Uterus (tissue), 4 donors: ENCODE data around the gene MCAT. TPM values are rescaled to one million over a fixed set of nuclear protein-coding genes. Genes with fewer than 3 reads are reported as not detected.

Source experiments
- DNase-seq, 2 donors: peaks; one replicate each; pipeline ENCODE4 v3.0.0-alpha.2; 2019 to 2020
- H3K27ac ChIP-seq, 2 donors: fragments of 200-600 bp; sonication (generic); 1 replicate in 1 of 2; 2 replicates in 1 of 2; pipeline ENCODE4 v1.5.1; 2016 to 2018
- H3K27me3 ChIP-seq, 2 donors: fragments of 200-600 bp; sonication (generic); one replicate each; pipeline ENCODE4 v1.5.1; 2018 to 2019; ENCODE audit warnings: control low read depth in 1 of 2
- H3K36me3 ChIP-seq, 2 donors: fragments of 200-600 bp; sonication (generic); one replicate each; pipeline ENCODE4 v1.5.1; 2019; ENCODE audit warnings: control low read depth in 1 of 2
- H3K4me1 ChIP-seq, 2 donors: fragments of 200-600 bp; sonication (generic); one replicate each; pipeline ENCODE4 v1.5.1; 2018 to 2019; ENCODE audit warnings: control low read depth in 1 of 2
- H3K4me3 ChIP-seq, 2 donors: fragments of 200-600 bp; sonication (generic); 1 replicate in 1 of 2; 2 replicates in 1 of 2; pipeline ENCODE4 v1.5.1; 2018 to 2019; ENCODE audit warnings: mild to moderate bottlenecking in 1 of 2
- H3K9me3 ChIP-seq, 2 donors: fragments of 200-600 bp; sonication (generic); one replicate each; pipeline ENCODE4 v1.5.1; 2019; ENCODE audit warnings: control low read depth in 1 of 2
- POLR2A ChIP-seq, 2 donors: fragments of 450-650 bp; IDR thresholded peaks; one replicate each; pipeline ENCODE4 v1.6.1; 2016; ENCODE audit warnings: antibody characterized with exemption in 2 of 2, mild to moderate bottlenecking in 1 of 2, moderate library complexity in 1 of 2
- intact Hi-C: fragments of 100-400 bp; cut with DNase I; formaldehyde crosslinking; loops from one replicate; pipeline ENCODE4 v1.15.1; 2023; ENCODE audit warnings: low total_unique reads
- total RNA-seq, 4 donors: library from RNA; depleted of rRNA in 3 of 4; stranded (reverse); fragments of >200 nt in 3 of 4; gene quantifications; one replicate each; pipeline versions ENCODE4 v1.1.0 to v1.2.4, GENCODE V29; 2014 to 2023
- TF ChIP-seq, protein P1 (sequence below), 4 experiments: fragments of 200-600 bp in 2 of 4; fragments of 450-650 bp in 2 of 4; sonication (generic) in 2 of 4; IDR thresholded peaks; one replicate each; pipeline ENCODE4 v1.5.1; 2016 to 2019; ENCODE audit warnings: antibody characterized with exemption in 4 of 4, mild to moderate bottlenecking in 2 of 4, moderate library complexity in 1 of 4
- donor health status: DM: yes; HTN: yes; CAD: no.

The MCAT gene
- total RNA-seq, 4 donors from 2014 or later: 7.6 to 102 (median 17.6) TPM

DNA sequence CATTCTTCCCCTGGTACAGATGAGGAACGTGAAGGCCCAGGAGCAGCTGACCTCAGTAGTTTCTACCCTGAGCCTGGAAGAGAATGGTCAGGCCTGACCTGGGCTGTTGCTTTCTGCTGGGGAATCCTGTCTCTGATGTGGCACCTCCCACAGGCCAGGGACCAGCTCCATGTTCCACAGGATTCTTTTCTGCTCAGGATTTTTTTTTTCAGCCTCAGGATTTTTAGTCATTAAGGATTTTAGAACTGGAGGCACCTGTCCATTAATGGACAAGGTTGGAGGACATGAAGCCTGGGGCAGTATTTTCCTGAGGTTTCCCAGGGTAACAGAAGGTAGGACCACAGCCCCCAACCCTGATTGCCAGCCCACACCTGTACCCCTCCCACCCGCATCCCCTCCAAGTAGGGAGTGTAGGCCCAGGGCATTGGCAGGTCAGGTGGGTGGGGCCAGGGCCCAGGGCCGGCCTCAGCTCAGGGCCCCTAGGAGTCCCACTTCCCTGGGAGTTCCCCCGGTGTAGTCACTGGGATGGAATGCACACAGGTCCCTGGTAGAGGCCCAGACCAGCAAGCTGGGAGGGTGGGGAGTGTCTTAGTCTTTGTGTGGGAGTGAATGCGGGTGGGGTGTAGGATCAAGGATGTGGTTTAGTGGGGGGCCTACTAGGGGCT is 16.6 kb downstream of the MCAT start:
- no peak for TF ChIP-seq POLR2A (IDR thresholded peaks at IDR 0.05)
- no peaks in the 10 kb centered on the region for H3K36me3 ChIP-seq

DNA sequence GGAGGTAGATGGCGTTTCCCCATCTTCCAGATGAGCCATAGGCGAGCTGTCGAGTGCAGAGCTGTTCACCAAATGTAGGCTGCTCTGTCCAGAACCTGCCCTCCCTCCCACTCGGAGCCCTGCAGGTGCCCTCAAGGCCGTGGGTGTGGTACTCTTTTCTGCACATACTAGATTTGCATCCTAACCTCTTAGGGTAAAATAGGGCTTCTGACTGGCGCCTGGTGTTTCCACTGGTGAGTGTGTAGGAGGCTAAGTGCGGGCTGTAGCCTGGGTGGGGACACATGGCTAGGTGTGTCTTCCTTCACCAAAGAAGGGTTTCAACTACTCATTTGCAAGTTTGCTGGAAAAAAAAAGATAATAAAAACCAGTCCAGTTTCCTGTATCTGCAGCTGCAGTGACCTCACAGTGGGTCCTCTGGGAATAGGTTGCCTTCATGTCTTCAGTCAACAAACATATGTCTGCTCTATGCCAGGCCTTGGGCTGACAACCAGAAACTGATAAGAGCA is 24.2 kb downstream of the MCAT start:
- H3K36me3 ChIP-seq: no peaks in the 10 kb centered on the region
- H3K4me1 ChIP-seq: no peaks in the 10 kb centered on the region
- intact Hi-C loops: no loop called here
- no peak overlapping the region for H3K4me3 ChIP-seq
- H3K27me3 ChIP-seq: no peaks in the 10 kb centered on the region
- no peaks in the 10 kb centered on the region for H3K9me3 ChIP-seq
- TF ChIP-seq POLR2A (IDR thresholded peaks at IDR 0.05): no peak
- TF ChIP-seq, protein P1, sequence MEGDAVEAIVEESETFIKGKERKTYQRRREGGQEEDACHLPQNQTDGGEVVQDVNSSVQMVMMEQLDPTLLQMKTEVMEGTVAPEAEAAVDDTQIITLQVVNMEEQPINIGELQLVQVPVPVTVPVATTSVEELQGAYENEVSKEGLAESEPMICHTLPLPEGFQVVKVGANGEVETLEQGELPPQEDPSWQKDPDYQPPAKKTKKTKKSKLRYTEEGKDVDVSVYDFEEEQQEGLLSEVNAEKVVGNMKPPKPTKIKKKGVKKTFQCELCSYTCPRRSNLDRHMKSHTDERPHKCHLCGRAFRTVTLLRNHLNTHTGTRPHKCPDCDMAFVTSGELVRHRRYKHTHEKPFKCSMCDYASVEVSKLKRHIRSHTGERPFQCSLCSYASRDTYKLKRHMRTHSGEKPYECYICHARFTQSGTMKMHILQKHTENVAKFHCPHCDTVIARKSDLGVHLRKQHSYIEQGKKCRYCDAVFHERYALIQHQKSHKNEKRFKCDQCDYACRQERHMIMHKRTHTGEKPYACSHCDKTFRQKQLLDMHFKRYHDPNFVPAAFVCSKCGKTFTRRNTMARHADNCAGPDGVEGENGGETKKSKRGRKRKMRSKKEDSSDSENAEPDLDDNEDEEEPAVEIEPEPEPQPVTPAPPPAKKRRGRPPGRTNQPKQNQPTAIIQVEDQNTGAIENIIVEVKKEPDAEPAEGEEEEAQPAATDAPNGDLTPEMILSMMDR (IDR thresholded peaks at IDR 0.05): no peak
- no peak overlapping the region for H3K27ac ChIP-seq
- no peak for DNase-seq

More for the DNA sequence above, 16.6 kb downstream of the MCAT start:
- Histone ChIP-seq H3K4me1 (no peaks in the 10 kb centered on the region), H3K27me3 (no peaks in the 10 kb centered on the region), H3K4me3 (no peak overlapping the region), H3K9me3 (no peaks in the 10 kb centered on the region), H3K27ac (no peak overlapping the region)
- intact Hi-C loops: no loop called here
- no peak for DNase-seq

DNA sequence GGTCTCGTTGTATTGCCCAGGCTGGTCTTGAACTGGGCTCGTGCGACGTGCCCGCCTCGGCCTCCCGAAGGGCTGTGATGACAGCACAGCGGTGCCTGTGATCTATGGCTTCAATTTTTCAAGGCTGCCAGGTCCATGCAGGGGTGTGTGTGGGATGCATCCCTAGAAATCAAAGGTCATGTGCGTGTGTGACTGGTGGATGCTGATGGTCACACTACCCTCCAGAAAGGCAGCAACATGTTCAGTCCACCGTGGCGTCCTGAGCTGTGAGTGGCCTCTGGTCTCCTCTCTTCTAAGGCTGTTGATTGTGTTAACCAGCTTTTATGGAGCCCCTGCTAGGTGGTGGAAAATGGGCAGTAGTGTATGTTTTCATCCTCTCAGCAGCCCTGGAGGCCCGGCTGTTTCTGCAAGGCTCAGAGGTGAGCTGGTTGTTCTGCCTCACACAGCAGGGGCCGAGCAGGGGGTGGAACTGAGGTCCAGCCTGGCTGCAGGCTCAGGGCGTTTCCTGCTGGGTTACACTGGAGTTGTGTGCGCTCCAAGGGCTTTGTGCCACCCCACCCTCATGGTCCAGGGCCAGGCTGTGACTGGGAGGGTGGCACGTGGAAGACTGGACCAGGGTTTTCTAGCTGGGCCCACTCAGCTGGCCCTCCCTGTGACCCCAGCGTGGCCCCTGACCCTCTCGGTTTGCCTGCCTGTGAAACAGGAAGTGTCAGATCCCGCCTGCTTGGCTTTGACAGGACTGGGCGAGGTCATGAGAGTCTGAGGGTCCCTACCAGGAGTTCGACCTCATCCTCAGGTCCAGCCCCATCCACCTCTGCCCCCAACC is 25.0 kb downstream of the MCAT start:
- TF ChIP-seq, protein P1 (IDR thresholded peaks at IDR 0.05): no peak
- no peak for TF ChIP-seq POLR2A (IDR thresholded peaks at IDR 0.05)
- intact Hi-C loops: no loop called here
- no peaks in the 10 kb centered on the region for H3K36me3 ChIP-seq
- no peaks in the 10 kb centered on the region for H3K9me3 ChIP-seq
- H3K4me3 ChIP-seq: no peak overlapping the region
- H3K27me3 ChIP-seq: no peaks in the 10 kb centered on the region
- no peaks in the 10 kb centered on the region for H3K4me1 ChIP-seq
- no peak for DNase-seq
- H3K27ac ChIP-seq: no peak overlapping the region

DNA sequence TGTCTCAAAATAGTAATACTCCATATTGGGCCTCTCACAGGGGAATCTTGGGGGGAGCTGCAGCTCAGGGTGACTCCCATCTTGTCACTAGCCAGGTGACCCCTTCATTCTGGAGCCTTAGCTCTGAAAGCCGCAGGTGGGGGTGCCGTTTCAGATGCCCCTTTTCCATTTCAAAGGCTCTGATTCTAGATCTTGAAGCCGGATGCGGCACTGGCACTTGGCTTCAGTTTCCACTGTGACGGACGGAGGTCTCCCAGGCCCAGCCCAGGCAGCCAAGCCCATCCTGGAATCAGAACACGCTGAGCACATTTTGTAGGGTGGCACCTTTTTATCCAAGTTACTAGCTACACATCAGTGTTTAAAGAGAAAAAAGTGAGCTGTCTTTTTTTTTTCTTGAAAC is 26.3 kb downstream of the MCAT start:
- H3K4me1 ChIP-seq: no peaks in the 10 kb centered on the region
- no peak overlapping the region for H3K4me3 ChIP-seq
- TF ChIP-seq, protein P1 (IDR thresholded peaks at IDR 0.05): no peak
- no peak for TF ChIP-seq POLR2A (IDR thresholded peaks at IDR 0.05)
- DNase-seq: no peak
- no peaks in the 10 kb centered on the region for H3K9me3 ChIP-seq
- H3K36me3 ChIP-seq: no peaks in the 10 kb centered on the region
- H3K27me3 ChIP-seq: peaks cover 0 to 8% of the 10 kb centered on the region in 2 donors
- H3K27ac ChIP-seq: no peak overlapping the region
- intact Hi-C loops: no loop called here

DNA sequence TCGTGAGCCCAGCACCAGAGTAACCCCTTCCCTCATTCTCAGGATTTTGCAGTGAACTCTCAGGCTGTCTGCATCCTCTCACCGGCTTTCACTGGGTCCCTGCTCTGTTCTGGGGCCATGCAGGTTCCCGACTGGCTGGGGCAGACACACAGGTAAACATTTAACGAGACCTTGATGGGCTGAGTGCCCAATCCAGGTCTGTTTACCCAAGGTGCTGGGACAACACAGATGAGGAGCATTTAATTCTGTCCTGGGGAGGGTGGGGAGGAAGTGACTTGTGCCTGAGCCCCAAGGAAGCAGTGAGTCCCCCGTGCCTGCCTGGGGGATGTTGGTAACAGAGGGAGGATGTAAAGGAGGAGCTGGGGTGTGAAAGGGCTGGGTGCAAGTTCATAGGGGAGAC is 28.2 kb downstream of the MCAT start:
- no peak for DNase-seq
- Histone ChIP-seq H3K27me3 (peaks cover 8 to 14% of the 10 kb centered on the region in 2 donors), H3K9me3 (no peaks in the 10 kb centered on the region), H3K36me3 (no peaks in the 10 kb centered on the region), H3K4me3 (no peak overlapping the region), H3K27ac (no peak overlapping the region), H3K4me1 (peaks cover 0 to 12% of the 10 kb centered on the region in 2 donors)
- no peak for TF ChIP-seq POLR2A (IDR thresholded peaks at IDR 0.05)
- intact Hi-C loops: loop anchor here (5.0 kb wide), 1 partner anchor 1427 kb away; no protein-coding TSS in a partner anchor
